ENCODE data around the gene ETV4.
"Not testable (repeated sequence)": the region's sequence is repeated elsewhere in the genome, so short reads cannot be mapped to it uniquely, and the experiment has no call there.

ETV4 gene

DNA sequence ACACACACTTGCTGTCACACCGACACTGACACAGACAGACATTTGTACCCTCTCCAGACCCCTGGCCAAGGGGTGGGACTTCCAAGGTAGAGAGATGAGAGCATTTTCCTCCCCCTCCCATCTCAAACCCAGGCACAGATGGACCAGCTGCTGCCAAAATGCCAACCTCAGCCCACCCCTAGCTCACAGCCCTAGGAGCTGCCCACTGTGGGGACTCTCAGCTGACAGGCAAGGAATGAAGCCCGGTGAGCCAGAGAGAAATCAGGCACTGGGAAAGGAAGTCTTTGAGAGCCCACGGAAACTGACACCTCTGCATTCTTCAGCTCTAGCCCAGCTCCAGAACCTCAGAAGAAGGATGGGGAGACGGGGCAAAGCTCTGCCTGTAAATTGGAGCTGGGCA lies 2.8 kb downstream of the ETV4 start:
- no peak for DNase-seq

- DNase-seq: no peak
Measured at GRCh38 chr17:43542859-43543258, 3.3 kb downstream of the ETV4 start.

GRCh38 chr17:43540821-43541674 lies 5.1 kb downstream of the ETV4 start:
- DNase-seq: peak; percentile 33

DNA sequence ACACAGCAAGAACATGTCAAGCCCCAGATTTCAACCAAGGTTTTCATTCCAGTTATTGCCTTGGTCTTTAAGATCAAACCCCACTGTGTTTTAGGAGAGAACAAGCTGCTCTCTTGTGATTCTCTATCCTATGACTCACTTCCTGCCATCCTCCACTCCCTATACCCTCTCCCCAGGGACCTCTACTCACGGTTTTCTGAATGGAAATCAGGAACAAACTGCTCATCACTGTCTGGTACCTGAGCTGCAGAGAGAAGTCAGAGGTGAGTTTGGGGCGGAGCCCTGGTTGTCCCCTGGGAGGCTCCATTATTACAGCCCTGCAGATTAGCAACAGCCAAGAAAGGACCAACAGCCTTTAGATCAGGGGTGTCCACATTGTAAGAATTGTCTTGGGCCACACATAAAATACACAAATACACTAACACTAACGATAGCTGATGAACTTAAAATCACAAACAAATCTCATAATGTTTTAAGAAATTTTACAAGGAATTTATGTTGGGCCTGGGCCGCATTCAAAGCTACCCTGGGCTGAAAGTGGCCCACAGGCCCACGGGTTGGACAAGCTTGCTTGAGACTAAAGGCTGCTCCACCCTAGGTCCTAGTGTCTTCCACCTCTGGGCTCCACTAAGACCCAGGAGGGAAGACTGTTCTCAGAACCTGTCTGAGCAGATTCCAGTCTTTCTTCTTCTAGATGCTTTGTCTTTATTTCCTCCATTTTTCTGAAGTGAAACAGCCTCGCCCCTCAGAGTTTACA lies 9.7 kb downstream of the ETV4 start:
- DNase-seq: peak; percentile 85

DNA sequence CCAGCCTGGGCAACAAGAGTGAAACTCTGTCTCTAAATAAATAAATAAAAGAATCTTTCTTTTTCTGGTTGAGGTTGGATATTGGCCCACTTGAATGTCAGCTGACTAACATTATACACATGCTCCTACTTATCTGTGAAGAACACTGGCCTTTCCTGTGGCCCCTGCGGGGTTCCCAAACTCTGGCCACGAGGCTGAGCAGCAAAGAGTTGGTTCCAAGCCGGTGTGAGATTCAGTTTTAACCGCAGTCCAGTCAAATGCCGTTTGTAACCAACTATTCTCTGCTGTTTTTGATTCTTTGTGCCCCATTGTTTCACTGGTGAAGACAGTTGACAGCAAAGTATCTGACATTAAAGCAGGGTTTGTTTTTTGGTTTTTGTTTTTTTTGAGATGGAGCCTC lies 11.2 kb downstream of the ETV4 start:
- no peak for DNase-seq

GRCh38 chr17:43533699-43534098 lies 12.4 kb downstream of the ETV4 start:
- no peak for DNase-seq

GRCh38 chr17:43532581-43532980 lies 13.6 kb downstream of the ETV4 start:
- no peak for DNase-seq

GRCh38 chr17:43531955-43532354 lies 14.2 kb downstream of the ETV4 start:
- no peak for DNase-seq

GRCh38 chr17:43531082-43531378 lies 15.1 kb downstream of the ETV4 start:
- no peak for DNase-seq

DNA sequence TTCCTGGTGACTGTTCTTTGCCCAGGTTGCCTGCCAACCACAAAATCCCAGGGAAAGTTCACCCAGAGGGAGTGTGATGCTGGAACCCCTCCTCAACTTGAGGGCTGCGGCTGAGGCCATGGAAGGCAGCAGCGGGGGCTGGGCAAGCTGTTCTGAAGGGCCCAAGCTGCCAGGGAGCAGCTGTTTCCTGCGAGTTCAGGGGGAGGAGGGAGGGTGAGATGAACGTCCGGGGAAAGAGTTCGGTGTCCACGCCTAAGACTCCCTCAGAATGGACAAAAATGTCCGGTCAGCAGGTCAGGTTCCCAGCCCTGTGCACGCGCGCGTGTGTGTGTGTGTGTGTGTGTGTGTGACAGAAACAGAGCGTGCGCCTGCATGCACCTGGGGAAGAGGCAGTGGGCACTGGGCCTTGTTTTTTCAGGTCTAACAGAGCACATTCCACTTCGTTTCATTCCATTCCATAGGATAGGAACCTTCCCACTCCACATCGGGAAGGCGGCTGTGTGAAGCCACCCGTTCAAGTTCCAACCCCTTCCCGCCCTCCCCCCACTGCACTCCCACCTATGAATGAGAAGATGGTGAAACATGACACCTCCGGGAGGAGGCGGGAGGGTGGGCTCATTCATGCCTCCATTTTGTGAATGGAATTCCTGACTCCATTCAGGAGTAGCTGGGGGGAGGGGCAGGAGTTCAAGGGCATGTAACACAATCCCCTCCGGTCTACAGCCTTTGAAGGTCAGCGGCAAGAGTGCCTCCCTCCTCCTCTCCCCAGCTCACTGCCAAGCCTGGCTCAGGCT lies 15.7 kb downstream of the ETV4 start:
- peak; percentile 96 for DNase-seq

- DNase-seq: no peak
Measured at GRCh38 chr17:43529947-43530287, 16.2 kb downstream of the ETV4 start.

DNA sequence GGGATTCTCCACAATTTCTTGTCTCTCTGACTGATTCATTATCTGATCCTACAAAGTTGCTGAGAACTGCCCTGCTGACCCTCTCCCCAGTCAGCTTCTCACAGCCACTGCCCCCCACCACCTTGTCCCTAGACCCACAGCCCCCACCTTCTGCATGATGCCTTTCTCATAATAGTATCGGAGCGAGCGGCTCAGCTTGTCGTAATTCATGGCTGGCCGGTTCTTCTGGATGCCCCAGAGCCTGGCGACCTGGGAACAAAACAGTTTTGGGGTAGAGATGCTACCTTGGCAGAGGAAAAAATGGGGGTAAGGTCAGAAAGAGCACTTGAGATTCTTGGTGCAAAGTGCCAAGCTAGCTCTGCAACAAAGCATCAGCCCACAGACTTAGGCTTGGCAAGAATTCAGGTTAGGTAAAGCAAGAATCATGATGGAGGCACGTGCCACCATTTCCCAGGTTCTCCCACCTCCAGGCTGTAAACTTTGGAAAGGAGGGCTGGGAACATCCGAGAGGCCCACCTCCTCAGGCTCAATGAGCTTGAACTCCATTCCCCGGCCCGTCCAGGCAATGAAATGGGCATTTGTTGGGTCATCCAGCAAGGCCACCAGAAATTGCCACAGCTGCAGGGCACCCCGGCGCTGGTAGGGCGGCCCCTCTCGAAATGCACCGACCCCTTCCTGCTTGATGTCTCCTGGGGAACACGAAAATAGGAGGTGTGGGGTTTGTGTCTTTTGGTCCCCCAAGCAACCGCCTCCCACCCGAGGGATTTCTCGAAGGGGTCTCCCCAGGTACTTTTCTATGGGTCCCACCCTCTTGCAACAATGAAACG lies 16.9 kb downstream of the ETV4 start:
- no peak for DNase-seq

- peak; percentile 17 for DNase-seq
Measured at GRCh38 chr17:43528319-43528987, 17.7 kb downstream of the ETV4 start.

- no peak for DNase-seq
Measured at GRCh38 chr17:43526886-43527648, 19.1 kb downstream of the ETV4 start.

DNA sequence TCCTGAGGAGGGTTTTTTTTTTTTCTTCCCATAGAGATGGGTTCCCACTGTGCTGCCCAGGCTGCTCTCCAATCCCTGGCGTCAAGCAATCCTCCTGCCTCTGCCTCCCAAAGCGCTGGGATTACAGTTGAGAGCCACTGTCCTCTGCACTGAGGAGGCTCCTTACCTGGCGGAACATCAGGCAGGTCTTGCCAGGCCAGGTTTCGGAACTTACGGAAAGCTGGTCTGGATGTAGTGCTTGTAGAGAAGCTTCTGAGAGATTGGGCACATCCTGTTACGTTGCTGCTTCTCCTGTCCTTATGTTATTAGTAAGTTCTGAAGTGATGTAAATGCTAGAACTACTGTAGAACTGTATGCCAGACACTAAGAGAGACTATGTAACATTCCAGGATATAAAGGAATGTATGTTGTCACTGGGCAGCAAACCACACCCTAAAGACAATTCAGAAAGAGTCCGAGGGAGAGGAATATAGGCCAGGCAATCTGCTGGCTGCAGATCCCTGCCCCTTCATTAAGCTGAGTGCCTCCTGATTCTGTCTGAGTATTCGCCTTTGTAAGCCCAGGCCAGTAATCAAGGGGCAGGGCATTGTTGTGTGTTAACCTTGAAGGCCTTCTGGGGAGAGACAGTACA lies 21.1 kb downstream of the ETV4 start:
- peak; percentile 34 for DNase-seq

- no peak for DNase-seq
Measured at GRCh38 chr17:43521389-43521788, 24.8 kb downstream of the ETV4 start.

GRCh38 chr17:43517615-43518386 lies 28.3 kb downstream of the ETV4 start:
- DNase-seq: peak; percentile 65

- no peak for DNase-seq
Measured at GRCh38 chr17:43517161-43517560, 29.0 kb downstream of the ETV4 start.

DNA sequence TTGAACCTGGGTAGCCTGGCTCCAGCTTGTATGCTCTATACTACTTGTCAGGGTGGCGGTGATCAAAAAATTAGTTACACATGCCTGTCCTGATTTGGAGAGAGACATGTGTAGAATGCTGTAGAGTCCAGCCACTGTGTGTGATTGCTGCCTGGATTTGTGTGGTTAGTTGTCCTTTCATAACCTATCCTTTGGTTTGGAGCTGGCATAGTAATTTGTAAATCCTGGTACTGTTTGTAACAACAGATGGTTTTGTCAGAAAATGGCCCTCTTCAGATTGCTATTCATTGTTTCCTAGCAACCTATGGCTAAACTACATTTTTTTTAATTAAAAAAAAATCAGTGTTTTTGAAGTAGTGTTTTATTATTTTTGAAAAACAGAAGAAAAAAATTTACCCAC lies 30.5 kb downstream of the ETV4 start:
- DNase-seq: no peak

- not testable (repeated sequence) for DNase-seq
Measured at GRCh38 chr17:43511199-43511598, 34.9 kb downstream of the ETV4 start.

Data from fibroblast of upper back skin (primary cell).